GM19193 (cell line): ENCODE measurements around the gene ARHGEF16.

ENCODE experiments used
- POLR2A ChIP-seq: IDR thresholded peaks from 4 replicates; pipeline ENCODE4 v1.6.1; 2011; ENCODE audit not compliant: insufficient read depth, insufficient read length; ENCODE audit errors: extremely low read depth

ARHGEF16 gene

DNA sequence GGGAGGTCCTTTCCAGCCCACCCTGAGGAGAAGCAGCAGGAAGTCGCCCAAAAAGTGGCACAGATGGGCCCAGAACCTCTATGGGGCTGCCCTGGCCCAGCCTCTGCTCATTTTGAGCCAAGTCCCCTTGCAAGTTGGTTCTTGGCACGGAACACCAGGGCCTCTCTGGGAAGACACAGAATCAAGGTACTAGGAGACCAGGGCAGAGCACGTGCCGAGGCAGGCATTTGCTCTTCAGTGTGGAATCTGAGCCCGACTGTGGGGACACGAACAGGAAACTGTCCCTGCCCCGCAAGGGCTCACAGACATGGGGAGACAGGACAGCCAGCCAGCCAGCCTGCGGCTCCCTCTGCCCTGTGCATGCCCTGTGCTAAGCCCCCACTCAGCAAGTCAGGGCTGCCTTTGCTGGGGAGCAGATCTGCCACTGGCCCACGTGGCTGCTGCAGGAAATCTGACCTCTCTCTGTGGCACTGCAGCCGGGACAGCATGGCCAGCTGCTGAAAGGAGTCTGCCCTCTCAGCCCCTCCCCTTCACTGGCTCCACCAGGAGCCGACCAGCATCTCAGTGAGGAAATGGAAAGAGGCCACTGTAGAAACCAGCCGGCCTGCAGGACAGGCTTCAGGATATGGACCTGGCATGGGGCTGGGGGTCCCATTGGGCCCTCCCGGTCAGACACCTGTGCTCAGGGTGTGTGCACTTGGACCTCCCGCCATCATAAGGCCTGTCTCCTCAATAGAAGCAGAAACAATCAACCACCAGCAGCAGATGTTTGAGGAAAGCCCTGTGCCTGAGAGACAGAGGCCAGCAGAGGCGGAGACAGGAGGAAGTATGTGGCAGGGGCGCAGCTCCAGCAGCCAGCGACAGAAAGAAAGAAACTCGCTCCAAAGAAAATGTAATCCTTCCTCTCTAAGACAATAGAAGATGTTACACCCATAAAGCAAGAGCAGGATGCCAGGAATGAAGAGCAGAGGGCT is 3.7 kb downstream of the ARHGEF16 start:
- no peak for TF ChIP-seq POLR2A

DNA sequence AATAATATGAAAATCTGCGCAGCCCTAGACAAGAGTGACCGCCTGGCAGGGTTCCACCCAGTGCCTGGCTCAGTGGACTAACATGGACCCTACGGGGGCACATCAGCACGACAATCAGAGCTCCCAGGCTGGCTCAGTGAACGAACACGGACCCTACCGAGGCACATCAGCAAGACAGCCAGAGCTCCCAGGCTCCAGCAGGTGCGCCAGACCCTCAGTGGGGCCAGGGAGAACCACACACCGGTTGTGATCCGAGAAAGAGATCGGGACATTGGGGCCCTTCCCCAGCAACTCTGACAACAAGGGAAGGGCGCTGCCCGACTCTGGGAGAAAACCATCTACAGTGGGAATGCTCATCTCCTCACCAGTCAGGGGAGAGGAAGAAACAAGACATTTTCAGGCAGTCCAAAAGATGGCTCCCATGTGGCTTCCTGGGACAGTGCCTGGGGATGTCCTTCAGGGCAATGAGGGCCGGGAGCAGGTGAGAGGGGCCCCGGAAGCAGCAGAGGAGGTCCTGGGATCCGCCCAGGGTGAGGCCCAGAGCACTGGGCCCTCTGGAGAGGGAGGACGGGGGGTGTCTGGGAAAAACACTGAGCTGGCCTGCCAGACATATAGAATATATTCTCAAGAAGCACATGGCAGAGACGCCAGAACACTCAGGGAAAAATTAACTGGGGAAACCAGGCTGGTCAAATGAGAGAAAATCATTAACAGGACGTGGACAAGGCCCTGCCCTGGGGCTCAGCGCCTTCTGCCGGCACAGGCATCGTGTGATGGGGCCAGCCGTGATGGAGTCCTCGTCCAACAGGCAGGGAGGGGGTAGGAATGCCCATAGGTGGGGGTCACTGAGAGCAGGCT is 4.8 kb downstream of the ARHGEF16 start:
- no peak for TF ChIP-seq POLR2A

DNA sequence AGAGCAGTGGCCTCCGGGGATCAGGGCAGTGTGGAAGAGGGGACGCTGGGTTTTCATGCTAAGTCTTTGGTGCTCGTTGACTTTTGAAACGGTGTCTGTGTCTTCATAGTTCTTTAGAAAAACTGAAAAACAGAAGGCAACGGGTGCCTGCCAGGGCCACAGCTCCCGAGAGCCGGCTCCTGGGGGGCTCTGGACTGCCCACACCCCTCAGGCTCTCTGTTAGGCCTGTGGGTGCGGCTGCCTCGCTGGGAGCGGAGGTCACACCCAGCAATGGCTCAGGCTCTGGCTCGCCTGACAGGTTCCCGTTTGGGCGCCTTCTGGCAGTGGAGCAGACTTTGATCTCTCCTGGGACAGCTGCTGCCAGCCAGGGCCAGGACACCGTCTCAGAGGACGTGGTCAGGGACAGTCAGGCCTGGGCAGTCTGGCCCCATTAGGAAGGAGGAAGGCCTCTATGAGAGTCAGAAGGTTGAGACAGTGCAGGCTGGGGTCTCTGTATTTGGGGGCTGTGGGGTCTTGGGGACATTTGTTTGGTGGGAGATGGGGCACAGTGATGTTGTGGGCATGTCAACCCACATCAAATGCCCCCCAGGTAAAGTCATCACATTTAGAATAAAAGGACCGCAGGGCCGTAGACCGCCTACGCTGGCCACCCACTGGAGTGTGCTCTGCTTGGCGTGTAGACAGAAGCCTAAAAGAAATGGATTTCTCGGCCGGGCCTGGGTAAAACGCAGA is 5.6 kb downstream of the ARHGEF16 start:
- no peak for TF ChIP-seq POLR2A

DNA sequence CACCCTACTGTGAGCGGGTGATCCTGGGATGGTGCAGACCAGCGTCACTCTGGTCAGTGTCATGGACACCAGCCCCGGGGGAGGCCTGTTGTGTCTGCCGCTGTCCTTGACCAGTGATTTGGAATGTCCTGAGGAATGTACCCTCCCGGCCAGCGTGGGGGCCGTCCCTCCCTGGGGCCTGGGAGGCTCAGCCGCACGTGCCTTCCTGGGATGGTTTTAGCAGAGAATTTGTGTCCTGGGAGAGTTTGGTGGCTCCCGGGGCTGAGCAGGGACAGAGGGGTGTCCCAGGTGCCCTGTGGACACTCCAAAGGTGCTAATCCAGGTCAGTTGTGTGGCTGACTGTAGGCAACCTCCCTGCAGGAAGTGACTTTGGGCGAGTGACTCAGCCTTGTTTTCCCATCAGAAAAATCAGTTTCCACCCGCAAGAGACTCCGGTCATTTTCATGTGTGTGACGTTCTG is 6.2 kb downstream of the ARHGEF16 start:
- no peak for TF ChIP-seq POLR2A

DNA sequence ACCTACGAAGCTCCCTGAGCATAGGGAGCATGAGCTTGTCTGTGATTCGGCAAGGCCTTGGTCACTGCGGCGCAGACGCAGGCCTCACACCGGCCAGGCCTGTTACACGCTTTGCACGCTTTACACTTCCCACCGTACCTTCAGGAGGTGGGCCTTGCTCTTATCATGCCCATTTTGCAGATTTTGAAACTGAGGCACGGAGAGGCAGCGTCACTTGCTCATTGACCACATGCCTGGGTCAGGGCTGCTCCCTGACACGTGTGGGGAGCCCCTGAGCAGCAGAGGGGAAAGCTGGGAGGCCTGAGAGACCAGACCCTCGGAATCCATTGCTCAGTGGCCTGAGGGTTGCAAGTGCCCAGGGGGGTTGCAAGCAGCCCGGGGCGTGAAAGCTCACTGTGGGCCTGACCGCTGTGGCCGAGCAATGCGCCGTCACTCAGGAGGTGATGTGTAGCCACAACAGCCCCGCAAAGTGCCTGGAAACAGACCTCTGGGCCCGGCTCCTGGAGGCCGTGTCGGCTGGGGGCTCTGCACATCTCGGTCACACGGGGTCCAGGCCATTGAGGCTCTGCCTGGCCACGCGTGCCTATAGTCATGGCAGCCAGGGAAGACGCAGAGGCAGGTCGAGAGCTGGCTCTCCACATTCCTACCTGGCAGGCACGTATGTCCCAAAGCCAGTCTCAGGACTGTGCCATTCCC is 6.9 kb downstream of the ARHGEF16 start:
- no peak for TF ChIP-seq POLR2A

DNA sequence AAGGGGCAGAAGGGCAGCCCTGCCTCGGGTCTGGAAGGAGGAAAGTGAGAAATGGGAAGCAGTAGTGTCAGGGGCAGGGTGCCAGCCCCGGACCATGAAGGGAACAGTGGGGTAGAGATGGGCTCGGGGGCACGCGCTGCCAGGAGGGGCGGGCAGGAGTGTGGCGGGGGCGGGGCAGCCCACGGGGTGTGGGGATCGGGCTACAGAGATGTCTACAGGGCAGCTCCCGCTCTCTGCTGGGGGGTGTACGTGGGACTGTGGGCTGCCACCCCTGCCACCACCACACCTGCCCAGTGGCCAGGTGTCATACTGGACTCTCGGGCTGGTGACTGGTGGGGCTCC is 7.4 kb downstream of the ARHGEF16 start:
- TF ChIP-seq POLR2A = no peak

DNA sequence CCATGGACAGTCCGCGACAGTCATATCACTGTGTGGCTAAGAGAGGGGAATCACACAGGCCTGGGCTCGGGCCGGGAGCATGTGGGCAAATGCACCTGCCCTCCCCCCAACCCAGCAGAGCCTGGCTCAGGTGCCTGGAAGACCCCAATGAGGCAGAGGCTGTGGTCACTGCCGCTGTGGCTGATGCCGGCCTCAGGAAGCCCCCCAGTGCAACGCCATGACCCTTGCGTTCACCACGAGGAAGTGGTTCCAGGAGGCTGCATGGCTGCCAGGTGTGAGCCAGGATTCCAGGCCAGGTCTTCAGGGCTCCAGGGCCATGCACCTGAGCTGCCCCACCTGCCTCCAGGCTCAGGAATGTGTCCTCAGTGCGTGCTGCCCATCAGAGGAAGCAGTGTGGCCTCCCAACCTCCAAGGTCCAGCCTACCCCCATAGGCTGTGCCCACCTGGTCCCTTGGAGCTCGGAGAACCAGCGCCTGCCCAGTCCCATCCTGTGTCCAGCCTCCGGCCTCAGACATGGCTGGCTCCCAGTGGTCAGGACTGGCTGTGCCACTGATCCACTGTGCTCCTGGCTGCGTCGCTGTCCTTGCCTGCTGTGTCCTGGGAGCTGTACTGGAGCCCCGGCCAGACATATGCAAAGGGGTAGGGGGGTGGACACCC is 8.0 kb downstream of the ARHGEF16 start:
- TF ChIP-seq POLR2A = no peak

DNA sequence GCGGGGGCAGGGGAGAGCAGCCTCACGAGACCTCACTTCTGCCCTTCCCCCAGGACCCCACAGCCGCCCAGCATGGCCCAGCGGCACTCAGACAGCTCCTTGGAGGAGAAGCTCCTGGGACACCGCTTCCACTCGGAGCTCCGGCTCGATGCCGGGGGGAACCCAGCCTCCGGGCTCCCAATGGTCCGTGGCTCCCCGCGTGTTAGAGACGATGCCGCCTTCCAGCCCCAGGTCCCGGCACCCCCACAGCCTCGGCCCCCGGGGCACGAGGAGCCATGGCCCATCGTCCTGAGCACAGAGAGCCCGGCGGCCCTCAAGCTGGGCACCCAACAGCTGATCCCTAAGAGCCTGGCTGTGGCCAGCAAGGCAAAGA is 8.5 kb downstream of the ARHGEF16 start:
- no peak for TF ChIP-seq POLR2A

DNA sequence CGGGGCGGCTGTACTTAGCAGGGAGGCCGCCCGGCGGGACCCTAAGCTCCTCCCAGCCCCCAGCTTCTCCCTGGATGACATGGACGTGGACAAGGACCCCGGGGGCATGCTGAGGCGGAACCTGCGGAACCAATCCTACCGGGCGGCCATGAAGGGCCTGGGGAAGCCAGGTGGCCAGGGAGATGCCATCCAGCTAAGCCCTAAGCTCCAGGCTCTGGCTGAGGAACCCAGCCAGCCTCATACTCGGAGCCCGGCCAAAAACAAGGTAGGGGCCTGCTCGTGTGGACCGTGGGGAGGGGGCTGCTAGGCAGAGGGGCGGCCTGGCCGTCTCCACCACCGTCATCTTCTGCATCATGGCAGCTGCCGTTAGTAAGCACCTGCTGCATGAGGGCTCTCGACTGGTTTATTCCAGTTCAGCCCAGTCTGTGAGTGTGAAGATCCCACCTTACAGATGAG is 9.0 kb downstream of the ARHGEF16 start:
- TF ChIP-seq POLR2A = no peak

DNA sequence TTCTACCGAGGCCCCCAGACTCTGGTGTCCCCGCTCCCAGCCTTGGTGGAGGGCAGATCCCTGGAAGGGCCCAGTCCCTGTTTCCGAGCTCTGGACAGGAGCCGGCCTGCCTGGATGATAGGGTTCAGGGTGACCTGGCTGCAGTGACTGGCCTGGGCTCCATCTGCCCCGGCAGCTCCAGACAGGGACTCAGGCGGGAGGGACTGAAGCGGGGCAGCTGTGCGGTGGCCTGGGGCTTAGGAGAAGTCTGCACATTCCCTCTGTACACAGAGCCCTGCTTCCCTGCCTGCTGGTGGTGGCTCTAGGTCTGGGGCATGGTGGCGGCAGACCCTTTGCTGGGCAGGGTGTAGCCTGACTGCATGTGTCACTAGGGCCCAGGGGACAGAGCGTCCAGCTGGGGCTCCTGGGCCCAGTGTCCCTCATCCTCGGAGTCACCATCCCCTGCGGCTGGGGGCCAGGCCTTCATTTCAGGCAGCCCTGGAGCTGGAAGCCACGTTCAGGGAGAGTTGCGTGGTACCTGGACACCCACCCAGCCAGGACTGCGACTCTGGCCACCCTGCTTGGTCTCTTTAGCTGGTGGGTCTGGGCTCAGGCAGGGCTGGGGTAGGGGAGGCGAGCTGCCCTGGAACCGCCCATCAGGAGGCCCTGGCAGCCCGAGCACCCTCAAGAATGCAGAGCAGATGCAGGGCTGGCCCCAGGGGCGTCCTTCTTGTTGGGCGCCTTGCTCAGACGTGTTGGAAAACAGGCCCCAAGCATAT is 9.6 kb downstream of the ARHGEF16 start:
- TF ChIP-seq POLR2A = no peak

DNA sequence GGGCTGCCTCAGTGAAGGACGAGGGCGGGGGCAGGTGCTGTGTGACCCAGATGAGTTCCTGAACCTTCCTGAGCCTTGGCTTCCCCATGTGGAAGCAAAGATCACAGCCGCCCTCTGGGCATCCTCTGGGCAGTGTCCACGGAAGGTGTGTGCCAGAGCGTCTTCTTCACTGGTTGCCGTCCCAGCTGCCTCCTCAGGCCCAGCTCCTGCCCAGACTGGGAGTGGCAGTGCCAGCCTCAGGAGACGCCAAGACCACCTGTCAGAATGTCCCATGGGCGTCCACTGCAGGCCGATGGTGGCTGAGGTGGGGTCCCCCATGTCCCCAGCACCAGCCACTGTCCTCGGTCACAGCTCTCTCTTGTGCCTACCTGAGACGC is 10.2 kb downstream of the ARHGEF16 start:
- no peak for TF ChIP-seq POLR2A

DNA sequence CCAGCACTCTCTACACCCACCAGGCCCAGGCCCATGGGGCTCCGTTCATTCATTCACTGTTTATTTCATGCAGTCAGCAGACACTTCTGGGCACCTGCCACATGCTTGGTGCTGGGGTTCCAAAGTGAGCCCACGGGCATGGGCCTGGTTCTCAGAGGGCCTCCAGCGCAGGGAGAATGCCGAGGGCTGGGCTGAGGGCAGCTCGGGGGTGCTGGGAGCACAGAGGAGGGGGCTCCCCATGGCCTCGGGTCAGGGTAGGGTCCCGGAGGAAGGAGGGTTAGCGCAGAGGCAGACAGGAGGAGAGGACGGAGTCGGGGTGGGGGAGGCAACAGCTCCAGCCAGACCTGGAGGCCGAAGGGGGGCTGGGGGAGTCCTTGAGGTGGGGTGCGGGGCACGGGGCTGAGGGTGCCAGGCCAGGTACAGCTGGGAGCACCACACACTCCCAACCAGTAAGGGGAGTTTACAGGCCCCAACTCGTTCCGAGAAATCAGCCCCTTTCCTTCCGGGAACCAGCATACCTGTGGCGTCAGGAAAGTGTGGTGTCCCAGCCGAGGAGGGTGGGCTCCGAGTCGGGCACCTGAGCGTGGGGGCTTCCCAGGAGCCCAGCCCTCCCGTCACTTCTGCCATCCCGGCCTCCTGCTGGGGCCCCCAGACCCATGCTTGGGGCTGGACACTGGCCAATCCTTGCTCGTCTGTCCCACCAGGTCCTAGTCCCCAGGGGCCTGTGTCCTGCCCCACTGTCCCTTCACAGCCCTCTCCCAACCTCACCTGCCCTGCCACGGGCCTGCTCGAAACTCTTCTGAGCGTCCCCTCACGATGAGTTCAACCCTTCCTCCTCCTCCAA is 10.8 kb downstream of the ARHGEF16 start:
- TF ChIP-seq POLR2A = no peak

DNA sequence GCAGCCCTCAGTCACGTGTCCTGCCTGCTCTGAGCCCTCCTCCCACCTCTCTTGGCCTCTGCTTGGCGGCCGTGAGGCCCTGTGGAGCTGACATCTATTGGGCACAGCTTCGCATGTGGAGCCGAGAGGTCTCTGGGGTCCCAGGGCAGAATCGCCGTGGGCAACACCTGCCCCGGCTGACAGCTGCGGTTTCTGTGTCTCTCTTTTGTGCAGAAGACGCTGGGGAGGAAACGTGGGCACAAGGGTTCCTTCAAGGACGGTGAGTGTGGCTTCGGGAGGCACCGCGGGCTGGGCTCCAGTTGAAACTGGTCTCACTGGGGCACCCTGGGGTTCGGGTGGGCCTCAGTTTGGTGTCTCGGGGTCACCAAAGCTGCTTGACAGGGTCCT is 11.5 kb downstream of the ARHGEF16 start:
- TF ChIP-seq POLR2A = no peak
